K562 (cell line): ENCODE measurements around the gene HLA-E. TPM values are rescaled to one million over a fixed set of nuclear protein-coding genes. Genes with fewer than 3 reads are reported as not detected.

Source experiments
- ATAC-seq: fragments of 200-7000 bp; cut with Tn5 transposase; 3 replicates; pipeline ENCODE4 v1.9.1; 2020; ENCODE audit warnings: moderate library complexity
- BruUV-seq: library from RNA; stranded (reverse); fragments of 400-500 nt; replicated peaks from 2 replicates; lab custom pipeline; 2021; lab: Mats Ljungman, UMichigan
- CTCF ChIA-PET: fragments of 300-600 bp; formaldehyde crosslinking; extraction: SDS; loops from one replicate; lab custom pipeline; 2021; ENCODE audit warnings: low intra/inter-chr PET ratio; lab: Yijun Ruan, JAX
- POLR2A ChIA-PET: fragments of 300-600, 350-650 bp; sonication (Branson Sonifier 250); formaldehyde crosslinking; extraction: SDS; loops from one replicate; lab custom pipeline; 2021; ENCODE audit warnings: antibody characterized with exemption, inconsistent platforms; lab: Yijun Ruan, JAX
- DNase-seq, 4 experiments: peaks; one replicate each; pipeline versions ENCODE4 v3.0.0 to v3.0.0-alpha.2; 2011 to 2018; ENCODE audit warnings: low spot score in 3 of 4, mixed read lengths in 3 of 4; ENCODE audit errors: extremely low read depth in 1 of 4
- FAIRE-seq: peaks from 2 replicates; lab custom pipeline; 2011; peaks lifted over from hg19 to GRCh38; lab: Jason Lieb, UNC
- H2AFZ ChIP-seq: 2 replicates; pipeline ENCODE4 v1.6.0; 2011; ENCODE audit warnings: low read depth, low read length, control low read depth, inconsistent platforms
- H3K27ac ChIP-seq: fragments of 200-600 bp; 3 replicates; pipeline ENCODE4 v1.8.0; 2011; ENCODE audit warnings: low read depth, mild to moderate bottlenecking, control low read depth, inconsistent platforms, low read length, moderate library complexity, mixed read lengths; ENCODE audit errors: extremely low read depth
- H3K27me3 ChIP-seq, 2 experiments: fragments of 300-600 bp in 1 of 2; 2 replicates in 1 of 2; 3 replicates in 1 of 2; pipeline versions ENCODE4 v1.6.0 to v1.8.0; 2011; ENCODE audit warnings: inconsistent platforms in 2 of 2, low read length in 2 of 2, mild to moderate bottlenecking in 1 of 2, mixed read lengths in 1 of 2, moderate library complexity in 1 of 2; ENCODE audit not compliant: control insufficient read depth in 2 of 2, insufficient read depth in 2 of 2
- H3K36me3 ChIP-seq: fragments of 300-600 bp; 3 replicates; pipeline ENCODE4 v1.8.0; 2011; ENCODE audit warnings: mild to moderate bottlenecking, low read length, inconsistent platforms; ENCODE audit not compliant: control insufficient read depth, insufficient read depth
- H3K4me1 ChIP-seq, 2 experiments: fragments of 200-600 bp in 1 of 2; replicated peaks in 1 of 2; 2 replicates in 1 of 2; 3 replicates in 1 of 2; pipeline versions ENCODE4 v1.5.1 to v1.8.0; 2011; ENCODE audit warnings: inconsistent platforms in 2 of 2, low read length in 2 of 2, mild to moderate bottlenecking in 1 of 2, mixed read lengths in 1 of 2, moderate library complexity in 1 of 2; ENCODE audit not compliant: control insufficient read depth in 2 of 2, insufficient read depth in 2 of 2
- H3K4me2 ChIP-seq: 2 replicates; pipeline ENCODE4 v1.6.1; 2011; ENCODE audit warnings: low read length, control low read depth, inconsistent platforms, mixed read lengths; ENCODE audit not compliant: insufficient read depth
- H3K4me3 ChIP-seq: fragments of 200-600 bp; sonication (generic), shearing (Covaris generic); 2 replicates; pipeline ENCODE4 v1.5.1; 2016; ENCODE audit warnings: control low read depth, inconsistent platforms
- H3K79me2 ChIP-seq: fragments of 200-600 bp; 3 replicates; pipeline ENCODE4 v1.8.0; 2011; ENCODE audit warnings: low read length, inconsistent platforms; ENCODE audit not compliant: control insufficient read depth, insufficient read depth
- H3K9ac ChIP-seq, 2 experiments: 2 replicates each; pipeline versions ENCODE4 v1.6.0 to v1.6.1; 2011; ENCODE audit warnings: low read depth in 2 of 2, low read length in 2 of 2, control low read depth in 1 of 2, inconsistent platforms in 1 of 2, mild to moderate bottlenecking in 1 of 2, mixed read lengths in 1 of 2; ENCODE audit not compliant: insufficient read depth in 1 of 2
- H3K9me1 ChIP-seq: one replicate; pipeline ENCODE4 v1.6.0; 2011; ENCODE audit warnings: inconsistent platforms, mild to moderate bottlenecking, low read length, moderate library complexity; ENCODE audit not compliant: control insufficient read depth, insufficient read depth
- H3K9me3 ChIP-seq: replicated peaks from 2 replicates; pipeline ENCODE4 v1.5.1; 2011; ENCODE audit warnings: low read depth, low read length, inconsistent platforms; ENCODE audit not compliant: control insufficient read depth, insufficient read depth
- H4K20me1 ChIP-seq: replicated peaks from 2 replicates; pipeline ENCODE4 v1.6.1; 2011; ENCODE audit warnings: low read length, inconsistent platforms, mixed read lengths; ENCODE audit not compliant: control insufficient read depth, insufficient read depth
- CBFA2T3 ChIP-seq: fragments of 450-650 bp; IDR thresholded peaks from 2 replicates; pipeline ENCODE4 v1.6.1; 2017
- ERF ChIP-seq: fragments of 450-650 bp; formaldehyde crosslinking; IDR thresholded peaks from 2 replicates; pipeline ENCODE4 v1.4.0; 2020; ENCODE audit warnings: mild to moderate bottlenecking, mixed read lengths
- GATAD2B ChIP-seq: fragments of 450-650 bp; IDR thresholded peaks from 2 replicates; pipeline ENCODE4 v1.6.1; 2017; ENCODE audit warnings: mild to moderate bottlenecking, borderline replicate concordance
- SPI1 ChIP-seq: IDR thresholded peaks from 2 replicates; pipeline ENCODE4 v1.6.1; 2011; ENCODE audit warnings: low read depth, low read length, control low read depth, borderline replicate concordance
- TCF7 ChIP-seq: sonication (generic); IDR thresholded peaks from 2 replicates; pipeline ENCODE4 v1.6.1; 2016; ENCODE audit warnings: antibody characterized with exemption, borderline replicate concordance
- ZNF324 ChIP-seq: fragments of 250-450 bp; sonication (Bioruptor Pico); IDR thresholded peaks from 2 replicates; pipeline ENCODE4 v1.4.0; 2020; ENCODE audit warnings: mild to moderate bottlenecking
- WGBS: fragments of 100-300 bp; shearing (Covaris generic); methylation state at CpG from one replicate; pipeline ENCODE4 v1.1.6; 2016; ENCODE audit warnings: low coverage, mixed read lengths; ENCODE audit not compliant: insufficient coverage; ENCODE audit errors: missing lambda C conversion rate; 5-methylcytosine and 5-hydroxymethylcytosine counted together
- in situ Hi-C: fragments of 300-500 bp; cut with MboI; formaldehyde crosslinking; loops from 4 replicates; pipeline ENCODE4 v1.15.0; 2018; ENCODE audit warnings: inconsistent platforms, mixed read lengths
- intact Hi-C: fragments of 100-400 bp; cut with micrococcal nuclease; formaldehyde crosslinking; loops from 2 replicates; pipeline ENCODE4 v1.14.2; 2022
- polyA plus RNA-seq, 8 experiments: library from polyadenylated mRNA; depleted of rRNA in 4 of 8; stranded (reverse) in 5 of 8; unstranded in 3 of 8; fragments of >200 nt; fragmentation: Nextera tagmentation in 2 of 8; fragmentation: Illumina TruSeq in 1 of 8; extraction: Ambion mirVana in 2 of 8; extraction: Trizol in 1 of 8; gene quantifications; 2 replicates each; pipeline versions ENCODE4 v1.2.1 to v1.2.3, GENCODE V29; 2011 to 2014; ENCODE audit warnings: inconsistent platforms in 1 of 8, missing spikeins in 1 of 8
- total RNA-seq, 7 experiments: library from RNA; depleted of rRNA in 6 of 7; stranded (reverse); fragments of >200 nt in 6 of 7; fragmentation: Illumina TruSeq in 2 of 7; extraction: Trizol in 2 of 7; gene quantifications; 2 replicates each; pipeline versions ENCODE4 v1.2.1 to v1.2.3, GENCODE V29; 2011 to 2021; ENCODE audit warnings: low replicate concordance in 1 of 7

HLA-E gene
- total and polyA plus RNA-seq, 9 of the 15 experiments (the other 6 are each of a cell fraction or from before 2014, with no cell fraction given), result 3.2 to 39.9 (median 26.8) TPM

DNA sequence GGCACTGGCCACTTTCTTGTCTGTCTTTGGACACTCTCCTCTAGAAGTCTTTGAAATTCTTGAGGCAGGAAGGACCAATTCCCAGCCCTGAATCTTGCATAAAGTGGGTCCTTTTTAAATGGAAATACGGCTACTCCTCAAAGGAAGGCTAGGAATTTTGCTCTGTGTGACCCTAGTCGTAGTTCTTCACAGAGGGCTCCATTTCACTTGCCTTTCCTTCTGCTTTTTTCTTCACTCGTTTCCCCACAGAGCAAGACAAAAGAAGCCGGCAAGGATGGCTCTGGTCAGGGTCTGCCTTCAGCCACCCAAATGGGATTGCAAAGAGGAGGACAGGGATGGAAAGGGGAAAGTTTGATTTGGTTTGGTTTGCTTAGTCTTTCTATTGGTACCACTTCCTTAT, 25.8 kb downstream of the HLA-E start:
- Histone ChIP-seq H3K4me2 (no peak overlapping the region), H3K4me3 (no peak overlapping the region), H3K79me2 (no peaks in the 10 kb centered on the region), H3K27me3 (no peaks in the 10 kb centered on the region), H3K9ac (no peak overlapping the region), H2AFZ (peak overlapping the region; percentile 37), H3K4me1 (peaks cover 4 to 10% of the 10 kb centered on the region in 2 experiments; a peak in 4 of 5 replicates), H3K27ac (no peak overlapping the region), H3K9me3 (no peaks in the 10 kb centered on the region), H3K36me3 (no peaks in the 10 kb centered on the region), H4K20me1 (no peaks in the 10 kb centered on the region), H3K9me1 (no peaks in the 10 kb centered on the region)
- DNase-seq (no peak), ATAC-seq (no peak), FAIRE-seq (no peak)
- POLR2A ChIA-PET, result no interaction called here
- no TSS peak for BruUV-seq
- WGBS, result 87% methylated on average over 4 of the region's 4 CpGs
- intact Hi-C loops (no loop called here), in situ Hi-C loops (no loop called here)
- CTCF ChIA-PET, result no interaction called here
- 0 out of 2 replicates have a peak, but pooled peaks have one; percentile 8 for TF ChIP-seq TCF7
- TF ChIP-seq SPI1, result 0 out of 2 replicates have a peak, but pooled peaks have one; percentile 10
- 0 out of 2 replicates have a peak, but pooled peaks have one; percentile 18 for TF ChIP-seq ERF (CRISPR knock-in tag)
- TF ChIP-seq CBFA2T3, result no peak
- no peak for TF ChIP-seq GATAD2B
- TF ChIP-seq ZNF324 (CRISPR knock-in tag), result 0 out of 2 replicates have a peak, but pooled peaks have one; percentile 20
